ENCODE data around the gene HSPA14. TPM values are rescaled to one million over a fixed set of nuclear protein-coding genes. Genes with fewer than 3 reads are reported as not detected.

HSPA14 gene
- polyA plus RNA-seq, 1 donor from 2014 or later, result 48.1 TPM

- H3K79me2 ChIP-seq (replicated peaks; ENCODE audit: insufficient read depth, low read length), result peaks cover 33% of the 10 kb centered on the region
- no peak for TF ChIP-seq RAD21 (conservative IDR thresholded peaks at IDR 0.05)
- no peak for TF ChIP-seq POLR2AphosphoS5 (IDR thresholded peaks at IDR 0.05)
- TF ChIP-seq MXI1 (conservative IDR thresholded peaks at IDR 0.05; ENCODE audit: poor library complexity, severe bottlenecking), result no peak
- no peak for TF ChIP-seq TAF1 (IDR thresholded peaks at IDR 0.05; ENCODE audit: low read depth)
- no peak for TF ChIP-seq EZH2 (IDR thresholded peaks at IDR 0.05; ENCODE audit: borderline replicate concordance, insufficient read depth, low read length, poor library complexity, severe bottlenecking)
- no peak for TF ChIP-seq REST (IDR thresholded peaks at IDR 0.05; ENCODE audit: borderline replicate concordance)
- TF ChIP-seq EP300 (conservative IDR thresholded peaks at IDR 0.05; ENCODE audit: poor library complexity, severe bottlenecking), result no peak
- no peak for TF ChIP-seq CTCF (IDR thresholded peaks at IDR 0.05; ENCODE audit: poor library complexity, severe bottlenecking)
- no peak for TF ChIP-seq SMC3 (conservative IDR thresholded peaks at IDR 0.05; ENCODE audit: poor library complexity)
- no peaks in the 10 kb centered on the region for H3K9me2 ChIP-seq (ENCODE audit: insufficient read depth, low read length)
- H2AFZ ChIP-seq (ENCODE audit: low read depth, low read length), result no peak overlapping the region
- H3F3A ChIP-seq (ENCODE audit: insufficient read depth, low read length, poor library complexity, severe bottlenecking), result no peaks in the 10 kb centered on the region
- no peak overlapping the region for H3K27ac ChIP-seq (ENCODE audit: low read length)
- H3K4me2 ChIP-seq (ENCODE audit: low read length), result no peak overlapping the region
- no peaks in the 10 kb centered on the region for H4K20me1 ChIP-seq (ENCODE audit: insufficient read depth)
- peak overlapping the region; percentile 94 for H3K9ac ChIP-seq (ENCODE audit: low read length)
- no peaks in the 10 kb centered on the region for H3K27me3 ChIP-seq (ENCODE audit: insufficient read depth, low read depth, low read length)
- peak overlapping the region; percentile 90 for H3K4me3 ChIP-seq (ENCODE audit: low read length)
- no peaks in the 10 kb centered on the region for H3K36me3 ChIP-seq (ENCODE audit: insufficient read depth, low read length)
- H3K9me3 ChIP-seq (ENCODE audit: low read length), result no peaks in the 10 kb centered on the region
Measured at GRCh38 chr10:14876764-14877163, 38.7 kb downstream of the HSPA14 start.

GRCh38 chr10:14878266-14879123 is 40.4 kb downstream of the HSPA14 start, which contains the start of gene SUV39H2:
Gene SUV39H2, plus strand, starts transcription at chr10:14878866. Its CDS starts 23 bp downstream, at chr10:14878889.
- Histone ChIP-seq H3K27me3 (ENCODE audit: insufficient read depth, low read depth, low read length) (no peaks in the 10 kb centered on the region), H3K36me3 (ENCODE audit: insufficient read depth, low read length) (no peaks in the 10 kb centered on the region), H3K9ac (ENCODE audit: low read length) (peak within 1 kb of the TSS; percentile 94), H3F3A (ENCODE audit: insufficient read depth, low read length, poor library complexity, severe bottlenecking) (no peaks in the 10 kb centered on the region), H3K4me2 (ENCODE audit: low read length) (peak within 1 kb of the TSS; percentile 89), H3K9me3 (ENCODE audit: low read length) (no peaks in the 10 kb centered on the region), H3K9me2 (ENCODE audit: insufficient read depth, low read length) (no peaks in the 10 kb centered on the region), H3K27ac (ENCODE audit: low read length) (peak within 1 kb of the TSS; percentile 87), H4K20me1 (ENCODE audit: insufficient read depth) (no peaks in the 10 kb centered on the region), H3K79me2 (replicated peaks; ENCODE audit: insufficient read depth, low read length) (peaks cover 50% of the 10 kb centered on the region), H2AFZ (ENCODE audit: low read depth, low read length) (peak within 1 kb of the TSS; percentile 83), H3K4me3 (ENCODE audit: low read length) (peak within 1 kb of the TSS; percentile 90)
- TF ChIP-seq MXI1 (conservative IDR thresholded peaks at IDR 0.05; ENCODE audit: poor library complexity, severe bottlenecking) (peak; percentile 89), EZH2 (IDR thresholded peaks at IDR 0.05; ENCODE audit: borderline replicate concordance, insufficient read depth, low read length, poor library complexity, severe bottlenecking) (no peak), REST (IDR thresholded peaks at IDR 0.05; ENCODE audit: borderline replicate concordance) (peak; percentile 36), RAD21 (conservative IDR thresholded peaks at IDR 0.05) (peak; percentile 40), TAF1 (IDR thresholded peaks at IDR 0.05; ENCODE audit: low read depth) (peak; percentile 80), CTCF (IDR thresholded peaks at IDR 0.05; ENCODE audit: poor library complexity, severe bottlenecking) (peak; percentile 55), POLR2AphosphoS5 (IDR thresholded peaks at IDR 0.05) (peak; percentile 91), EP300 (conservative IDR thresholded peaks at IDR 0.05; ENCODE audit: poor library complexity, severe bottlenecking) (peak; percentile 45), SMC3 (conservative IDR thresholded peaks at IDR 0.05; ENCODE audit: poor library complexity) (peak; percentile 51)

Data from neural cell (in vitro differentiated cells).